Measurements from ENCODE around the gene TOPBP1.

DNA sequence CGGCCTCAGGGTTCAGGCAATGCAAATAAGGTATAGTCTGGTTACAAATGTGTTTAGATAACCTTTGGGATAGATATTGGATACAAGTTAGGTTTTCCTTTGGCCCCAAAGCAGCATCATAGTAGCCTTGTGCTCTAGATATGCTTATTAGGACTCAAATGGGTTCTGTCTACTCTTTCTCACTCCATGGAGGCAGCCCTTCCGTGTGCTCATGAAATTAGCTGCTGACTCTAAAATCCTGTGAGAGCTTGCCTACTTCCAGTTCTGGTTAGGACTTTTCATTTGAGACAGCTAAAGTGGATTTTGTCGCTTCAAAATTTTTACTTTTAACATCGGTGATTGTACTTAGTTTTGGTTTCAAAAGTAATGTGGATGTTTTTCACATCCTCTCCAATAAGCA is 86.7 kb downstream of the TOPBP1 start:
- TF ChIP-seq, protein P1, sequence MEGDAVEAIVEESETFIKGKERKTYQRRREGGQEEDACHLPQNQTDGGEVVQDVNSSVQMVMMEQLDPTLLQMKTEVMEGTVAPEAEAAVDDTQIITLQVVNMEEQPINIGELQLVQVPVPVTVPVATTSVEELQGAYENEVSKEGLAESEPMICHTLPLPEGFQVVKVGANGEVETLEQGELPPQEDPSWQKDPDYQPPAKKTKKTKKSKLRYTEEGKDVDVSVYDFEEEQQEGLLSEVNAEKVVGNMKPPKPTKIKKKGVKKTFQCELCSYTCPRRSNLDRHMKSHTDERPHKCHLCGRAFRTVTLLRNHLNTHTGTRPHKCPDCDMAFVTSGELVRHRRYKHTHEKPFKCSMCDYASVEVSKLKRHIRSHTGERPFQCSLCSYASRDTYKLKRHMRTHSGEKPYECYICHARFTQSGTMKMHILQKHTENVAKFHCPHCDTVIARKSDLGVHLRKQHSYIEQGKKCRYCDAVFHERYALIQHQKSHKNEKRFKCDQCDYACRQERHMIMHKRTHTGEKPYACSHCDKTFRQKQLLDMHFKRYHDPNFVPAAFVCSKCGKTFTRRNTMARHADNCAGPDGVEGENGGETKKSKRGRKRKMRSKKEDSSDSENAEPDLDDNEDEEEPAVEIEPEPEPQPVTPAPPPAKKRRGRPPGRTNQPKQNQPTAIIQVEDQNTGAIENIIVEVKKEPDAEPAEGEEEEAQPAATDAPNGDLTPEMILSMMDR (IDR thresholded peaks at IDR 0.05): no peak
- no peak for TF ChIP-seq POLR2A (IDR thresholded peaks at IDR 0.05)

Data from lower leg skin (tissue), 3 donors.